ENCODE data around the gene MAP4K1.
A peak's percentile ranks its signal among the peaks of the same experiment; 100 is the strongest.

MAP4K1 gene

DNA sequence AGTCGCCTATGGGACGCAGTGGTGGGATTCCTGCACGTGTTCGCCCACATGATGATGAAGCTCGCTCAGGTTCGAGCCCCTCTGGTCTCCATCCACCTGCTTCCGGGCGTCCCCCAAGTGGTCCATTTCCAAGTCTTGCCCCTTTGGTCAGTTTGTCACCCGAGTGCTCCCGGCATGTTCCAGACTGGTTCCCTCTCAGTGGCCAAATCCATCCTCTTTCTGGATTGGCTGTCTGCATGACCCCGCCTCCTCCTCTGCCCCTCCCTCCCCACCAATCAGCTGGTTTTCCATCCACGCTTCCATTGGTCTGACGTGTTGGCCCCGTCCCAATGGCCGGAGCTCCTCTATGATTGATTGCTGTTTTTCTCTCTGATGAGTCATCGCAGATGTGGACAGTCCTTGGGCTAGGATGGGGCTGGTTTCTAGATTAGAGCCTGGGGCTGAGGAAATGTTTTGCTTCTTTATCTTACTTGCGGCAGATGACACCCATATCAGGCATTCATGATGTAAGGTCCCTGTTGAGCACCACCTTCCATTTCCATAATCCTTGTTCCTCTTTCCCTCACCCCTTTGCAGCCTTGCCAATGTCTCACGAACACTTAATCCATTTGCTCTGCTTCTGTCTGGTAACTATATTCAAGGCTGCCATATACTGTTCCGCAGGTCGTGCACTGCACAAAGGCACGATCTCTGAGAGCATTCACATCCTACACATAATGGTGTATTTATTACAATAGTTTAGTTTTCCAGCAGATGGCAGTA, 73.8 kb downstream of the MAP4K1 start:
- peak; percentile 89 for DNase-seq (ENCODE audit: low spot score)

DNA sequence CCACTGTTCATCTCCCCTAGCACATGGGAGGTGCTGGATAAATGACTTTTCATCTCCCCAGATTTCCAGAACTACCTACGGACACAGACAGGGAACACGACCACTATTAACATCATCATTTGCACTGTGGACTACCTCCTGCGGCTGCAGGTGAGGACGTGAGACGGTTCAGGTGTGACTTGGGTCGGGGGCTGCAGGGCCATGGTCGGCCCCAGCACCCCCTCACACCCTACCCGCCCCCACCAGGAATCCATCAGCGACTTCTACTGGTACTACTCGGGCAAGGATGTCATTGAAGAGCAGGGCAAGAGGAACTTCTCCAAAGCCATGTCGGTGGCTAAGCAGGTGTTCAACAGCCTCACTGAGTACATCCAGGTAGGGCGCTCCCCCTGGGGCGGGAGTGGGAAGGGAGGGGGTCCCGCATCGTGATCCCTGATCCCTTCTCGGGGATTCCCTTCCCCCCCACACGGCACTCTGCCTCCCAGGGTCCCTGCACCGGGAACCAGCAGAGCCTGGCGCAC, 74.4 kb downstream of the MAP4K1 start:
- no peak for DNase-seq (ENCODE audit: low spot score)

DNA sequence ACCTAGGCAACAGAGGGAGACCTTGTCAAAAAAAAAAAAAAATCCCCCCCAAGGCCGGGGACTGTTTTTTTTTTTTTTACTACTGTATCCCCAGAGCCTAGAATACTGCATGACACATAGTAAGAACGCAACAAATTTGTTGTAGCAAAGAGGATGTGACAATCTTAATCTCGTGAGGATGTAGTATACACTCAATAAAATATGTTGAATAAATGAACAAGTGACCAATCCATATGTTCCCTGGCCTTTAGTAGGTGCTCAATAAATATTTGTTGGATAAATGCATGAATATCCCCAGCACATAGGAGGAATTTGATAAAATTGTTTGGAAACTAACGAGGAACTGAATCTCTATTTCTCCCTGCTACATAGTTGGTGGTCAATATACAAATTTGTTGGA, 75.7 kb downstream of the MAP4K1 start:
- DNase-seq (ENCODE audit: low spot score): no peak

DNA sequence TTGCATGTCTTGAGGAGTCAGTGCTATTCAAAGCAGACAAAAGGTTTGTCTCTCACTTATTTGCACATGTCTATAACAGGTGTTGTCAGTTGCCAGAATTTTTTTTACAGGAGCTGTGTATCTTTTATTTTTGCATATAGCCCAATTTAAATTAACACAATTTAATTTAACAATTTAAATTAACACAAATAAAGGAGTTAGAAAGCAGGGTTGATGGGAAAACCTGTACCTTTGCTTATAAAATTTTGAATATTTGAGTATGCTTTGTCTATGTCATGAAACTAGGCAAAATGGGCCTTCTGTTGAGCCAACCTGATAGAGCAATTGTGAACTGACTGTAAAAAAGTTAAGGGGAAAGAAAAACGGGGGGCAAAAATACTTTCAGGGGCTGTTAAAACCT, 78.0 kb downstream of the MAP4K1 start:
- no peak for DNase-seq (ENCODE audit: low spot score)

DNA sequence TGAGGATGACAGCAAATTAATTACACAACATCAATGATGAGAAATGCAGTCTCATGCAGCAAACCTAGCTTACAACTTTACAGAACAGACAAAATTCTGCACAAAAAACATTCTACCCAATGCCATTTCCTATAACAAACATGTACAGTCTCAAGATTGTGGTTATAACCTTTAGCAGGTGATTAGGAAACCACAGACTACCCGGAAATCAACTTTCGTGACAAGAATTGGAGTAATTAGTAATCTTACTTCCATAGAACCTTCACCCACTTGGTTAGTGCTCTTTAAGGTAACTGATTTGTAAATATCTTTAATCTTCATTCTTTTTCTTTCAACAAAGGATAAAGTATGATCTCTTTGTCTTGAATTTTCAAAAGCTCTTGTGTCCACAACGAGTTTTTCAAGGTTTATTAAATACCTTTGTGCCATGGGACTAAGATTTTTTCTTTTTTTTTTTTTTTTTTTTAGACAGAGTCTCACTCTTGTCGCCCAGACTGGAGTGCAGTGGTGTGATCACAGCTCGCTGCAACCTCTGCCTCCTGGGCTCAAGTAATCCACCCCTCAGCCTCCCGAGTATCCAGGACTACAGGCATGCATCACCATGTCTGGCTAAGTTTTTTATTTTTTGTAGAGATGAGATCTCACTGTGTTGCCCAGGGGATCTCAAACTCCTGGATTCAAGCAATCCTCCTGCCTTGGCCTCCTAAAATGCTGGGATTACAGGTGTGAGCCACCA, 78.8 kb downstream of the MAP4K1 start:
- no peak for DNase-seq (ENCODE audit: low spot score)

DNA sequence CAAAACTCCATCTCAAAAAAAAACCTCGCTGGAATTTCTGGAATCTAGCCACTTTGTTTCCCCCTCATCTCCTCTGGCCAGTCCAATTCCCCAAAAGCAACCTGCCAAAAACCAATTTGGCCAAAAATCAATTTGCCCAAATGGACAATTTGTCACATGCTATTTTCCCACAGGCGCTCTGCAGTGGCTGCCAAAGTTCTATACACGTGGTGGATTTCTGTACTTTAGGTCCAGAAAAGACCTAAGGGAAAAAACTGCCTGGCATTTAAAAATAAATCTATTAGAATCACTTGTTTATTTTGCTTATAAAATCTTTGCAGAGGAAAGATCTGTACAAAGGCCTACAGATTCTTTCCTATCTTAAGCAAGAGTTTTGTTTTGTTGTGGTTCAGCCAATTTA, 79.4 kb downstream of the MAP4K1 start:
- DNase-seq (ENCODE audit: low spot score): no peak
